ENCODE results near the gene HIVEP2.

Gene HIVEP2

GRCh38 chr6:142857233-142857761 lies 87.7 kb downstream of the HIVEP2 start:
- DNase-seq: no peak

- no peak for DNase-seq
Observed at GRCh38 chr6:142856624-142857232, 88.2 kb downstream of the HIVEP2 start.

DNA sequence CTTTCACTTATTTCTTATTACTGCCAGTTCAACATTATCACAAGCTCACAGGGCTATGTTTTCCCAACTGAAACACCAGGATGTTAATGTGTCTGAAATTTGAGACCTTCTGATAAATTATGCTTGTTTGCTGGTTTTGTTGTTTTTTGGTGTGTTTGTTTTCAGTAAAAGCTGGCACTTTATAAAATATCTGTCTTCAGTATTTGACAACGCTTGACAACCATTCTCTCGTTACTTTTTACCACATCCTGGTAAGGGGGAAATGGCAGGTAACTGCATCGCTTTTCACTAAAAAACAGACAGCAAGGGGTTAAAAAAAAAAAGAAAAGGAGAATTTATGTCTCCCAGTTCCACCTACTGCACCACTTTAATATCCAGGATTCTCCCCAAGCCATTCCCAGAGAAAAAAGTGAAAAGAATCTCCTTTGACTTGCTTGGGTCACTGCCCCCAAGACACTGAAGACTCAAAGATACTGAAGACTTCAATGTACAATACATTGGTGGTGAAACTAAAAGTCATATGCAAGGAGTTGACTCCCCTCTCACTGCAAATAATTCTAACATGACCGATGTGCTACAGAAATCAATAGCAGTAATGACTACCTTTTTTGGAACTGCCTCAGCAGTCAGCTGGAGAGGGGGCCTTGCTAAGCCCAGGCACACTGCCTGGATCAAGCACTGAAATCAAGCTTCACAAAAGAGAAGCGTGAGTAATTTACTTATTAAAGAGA lies 88.9 kb downstream of the HIVEP2 start:
- DNase-seq: no peak

DNA sequence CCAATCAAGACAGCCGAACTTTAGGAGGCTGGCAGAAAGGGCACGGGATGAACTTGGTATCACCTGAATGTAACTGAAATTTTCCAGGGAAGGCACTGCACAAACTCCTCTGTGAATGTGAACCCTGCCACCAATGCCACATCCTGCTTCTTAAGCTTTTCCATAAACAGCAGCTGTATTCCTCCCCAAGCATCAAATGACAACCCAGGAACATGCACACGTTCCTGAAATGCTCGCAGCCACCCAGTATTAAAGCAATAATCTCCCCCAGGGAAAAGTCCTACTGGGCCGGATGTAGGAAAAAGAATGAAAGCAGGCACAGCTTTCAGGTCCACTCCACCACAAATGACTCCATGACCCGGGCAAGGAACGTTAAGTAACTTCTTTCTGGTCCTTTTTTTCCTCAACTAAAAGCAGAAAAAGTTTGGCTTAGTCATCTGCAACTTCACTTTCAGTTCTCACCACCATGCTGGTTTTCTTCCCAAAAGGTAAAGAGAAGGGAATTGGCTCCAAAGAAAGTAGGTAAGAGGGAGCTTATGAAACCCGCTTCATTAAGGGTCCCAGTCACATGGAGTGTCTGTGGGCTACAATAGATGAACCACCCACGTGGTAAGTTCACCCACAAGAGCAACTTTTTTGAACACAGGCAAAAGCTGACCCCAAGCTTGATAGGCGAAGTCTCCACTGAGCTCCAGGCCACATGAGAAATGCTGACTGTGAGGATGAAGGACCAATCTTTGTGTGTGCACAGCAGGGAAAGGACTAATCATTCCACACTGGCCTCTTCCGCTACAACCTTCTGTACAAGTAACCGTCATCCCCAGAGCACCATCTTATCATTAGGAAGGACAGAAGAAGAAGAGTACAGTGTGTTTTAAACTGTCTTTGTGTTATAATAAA lies 90.1 kb downstream of the HIVEP2 start:
- no peak for DNase-seq

- no peak for DNase-seq
Observed at GRCh38 chr6:142853244-142854180, 91.5 kb downstream of the HIVEP2 start.

DNA sequence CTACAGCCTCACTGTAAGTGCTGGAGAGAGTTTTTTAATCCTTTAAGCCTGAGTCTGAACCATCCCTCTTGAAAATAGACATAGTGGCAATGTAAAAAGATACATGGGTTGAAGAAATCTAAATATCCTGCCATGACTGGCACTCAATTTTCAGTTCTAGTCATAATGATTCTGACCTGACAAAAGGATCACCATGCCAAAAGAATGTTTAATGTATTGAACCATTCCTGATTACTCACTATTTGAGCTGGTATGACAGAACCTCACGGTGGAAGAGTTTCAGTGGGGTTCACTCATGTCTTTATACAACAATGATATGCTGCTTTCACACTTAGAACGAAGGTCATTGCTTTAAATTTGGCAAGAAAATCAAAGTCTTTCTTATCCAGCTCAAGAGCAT lies 93.4 kb downstream of the HIVEP2 start:
- DNase-seq: no peak

- DNase-seq: no peak
Observed at GRCh38 chr6:142850679-142851423, 94.1 kb downstream of the HIVEP2 start.

DNA sequence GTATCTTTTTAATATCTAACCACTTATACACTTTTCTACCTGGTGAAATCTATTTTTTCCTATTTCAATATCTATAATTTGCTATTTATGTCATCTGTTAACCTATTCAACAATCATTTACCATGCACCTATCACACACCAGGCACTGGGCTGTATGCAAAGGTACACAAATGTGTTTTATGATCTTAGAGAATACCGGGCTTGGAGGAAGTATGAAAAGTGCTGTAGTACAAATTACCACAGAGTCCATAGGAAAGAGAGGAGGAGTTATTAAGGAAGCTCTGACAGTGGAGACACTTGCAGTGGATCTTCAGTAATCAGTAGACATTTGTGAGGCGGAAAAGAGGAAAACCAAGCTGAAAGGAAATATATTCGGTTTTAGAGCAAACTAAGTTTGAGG lies 96.0 kb downstream of the HIVEP2 start:
- no peak for DNase-seq

- no peak for DNase-seq
Observed at GRCh38 chr6:142848156-142848555, 96.8 kb downstream of the HIVEP2 start.

GRCh38 chr6:142846883-142847287 lies 98.1 kb downstream of the HIVEP2 start:
- no peak for DNase-seq

GRCh38 chr6:142846459-142846831 lies 98.5 kb downstream of the HIVEP2 start:
- no peak for DNase-seq

DNA sequence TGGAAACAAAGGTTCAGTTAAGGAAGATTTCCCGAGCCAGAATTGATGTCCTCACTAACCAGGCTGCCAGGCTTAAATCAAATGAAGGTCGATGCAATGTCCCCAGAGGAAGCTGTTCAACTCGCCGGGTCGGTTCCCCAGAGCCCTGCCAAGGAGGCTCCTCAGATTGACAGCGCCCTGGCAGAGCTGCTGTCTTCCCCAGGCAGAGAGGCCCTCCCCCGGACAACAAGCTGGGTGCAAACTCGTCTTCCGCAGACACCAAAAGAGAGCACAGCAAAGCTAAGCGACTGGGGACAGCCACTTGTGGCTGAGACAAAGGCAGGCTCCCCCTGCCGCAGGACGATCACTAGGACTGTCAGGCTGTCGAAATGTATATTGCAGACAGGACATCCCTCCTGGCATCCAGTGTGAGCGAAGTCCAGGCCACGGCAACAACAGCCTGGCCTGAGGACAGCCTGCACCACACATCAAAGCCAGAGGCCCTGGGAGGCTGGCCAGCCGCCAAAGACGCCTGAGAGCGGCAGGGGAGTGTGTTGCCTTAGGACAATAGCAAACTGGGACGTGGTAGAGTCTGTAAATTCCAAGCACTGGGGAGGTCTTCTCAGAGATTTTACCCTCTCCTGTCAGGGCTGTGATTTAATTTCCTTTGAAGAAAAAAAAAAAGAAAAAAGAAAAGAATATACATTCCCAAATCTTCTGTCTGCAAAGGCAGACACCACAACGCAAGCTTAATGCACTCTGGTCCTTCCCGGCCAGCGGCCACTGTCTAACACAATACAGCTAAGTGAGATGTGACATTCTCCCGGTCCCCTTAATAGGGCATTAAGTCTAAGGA lies 99.1 kb downstream of the HIVEP2 start:
- peak; percentile 41 for DNase-seq

DNA sequence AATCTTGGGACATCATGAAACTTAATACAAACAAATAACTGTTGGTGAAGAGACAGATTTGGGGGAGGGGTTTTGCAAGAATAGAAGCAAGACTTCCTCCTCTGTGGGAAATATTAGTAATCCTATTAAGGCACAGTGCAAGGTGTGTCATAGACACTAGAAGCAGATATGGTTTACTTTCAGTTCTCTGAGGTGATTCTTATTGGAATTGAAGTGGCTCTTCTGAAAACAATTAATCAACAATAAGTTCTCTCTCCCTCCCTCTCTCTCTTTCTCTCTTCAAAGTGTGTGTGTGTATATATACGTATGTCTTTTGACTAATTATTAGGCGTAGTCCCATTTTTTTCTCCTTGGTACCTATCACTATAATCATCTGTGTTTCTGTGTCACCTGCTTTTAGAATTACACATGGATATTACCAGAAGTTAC lies 99.8 kb downstream of the HIVEP2 start:
- no peak for DNase-seq

- no peak for DNase-seq
Observed at GRCh38 chr6:142844065-142844755, 100.8 kb downstream of the HIVEP2 start.

GRCh38 chr6:142843361-142843760 lies 101.6 kb downstream of the HIVEP2 start:
- DNase-seq: no peak

GRCh38 chr6:142842418-142843261 lies 102.3 kb downstream of the HIVEP2 start:
- no peak for DNase-seq

- DNase-seq: no peak
Observed at GRCh38 chr6:142841915-142842314, 103.1 kb downstream of the HIVEP2 start.

- no peak for DNase-seq
Observed at GRCh38 chr6:142839686-142840040, 105.3 kb downstream of the HIVEP2 start.

Data from NCI-H1048 (cell line).